Kidney (tissue), 14 donors: ENCODE results near the gene SPTY2D1. TPM values are rescaled to one million over a fixed set of nuclear protein-coding genes. Genes with fewer than 3 reads are reported as not detected.
"Not testable (repeated sequence)": the region's sequence is repeated elsewhere in the genome, so short reads cannot be mapped to it uniquely, and the experiment has no call there.

Source experiments
- DNase-seq, 5 donors: peaks; one replicate each; pipeline ENCODE4 v3.0.0-alpha.2; 2013 to 2020
- FAIRE-seq: peaks from 2 replicates; lab custom pipeline; 2012; peaks lifted over from hg19 to GRCh38; lab: Jason Lieb, UNC
- H3K27ac ChIP-seq, 2 donors: one replicate each; pipeline ENCODE4 v1.7.0; 2013; ENCODE audit warnings: low read depth in 2 of 2, low read length in 2 of 2, inconsistent platforms in 1 of 2
- H3K27me3 ChIP-seq: one replicate; pipeline ENCODE4 v1.7.1; 2013; ENCODE audit warnings: low read length, inconsistent platforms; ENCODE audit not compliant: control insufficient read depth, insufficient read depth
- H3K36me3 ChIP-seq, 3 donors: one replicate each; pipeline versions ENCODE4 v1.7.0 to v1.7.1; 2013; ENCODE audit warnings: low read length in 3 of 3, control low read depth in 1 of 3, inconsistent platforms in 1 of 3; ENCODE audit not compliant: insufficient read depth in 3 of 3, control insufficient read depth in 2 of 3
- H3K4me1 ChIP-seq, 3 donors: one replicate each; pipeline versions ENCODE4 v1.7.0 to v1.7.1; 2013; ENCODE audit warnings: low read length in 3 of 3, inconsistent platforms in 1 of 3, low read depth in 1 of 3; ENCODE audit not compliant: control insufficient read depth in 2 of 3, insufficient read depth in 2 of 3
- H3K4me3 ChIP-seq, 3 donors: one replicate each; pipeline versions ENCODE4 v1.7.0 to v1.8.1; 2013; ENCODE audit warnings: low read length in 3 of 3, control low read depth in 1 of 3, inconsistent platforms in 1 of 3
- H3K9ac ChIP-seq, 3 donors: one replicate each; pipeline versions ENCODE4 v1.7.0 to v1.7.1; 2013; ENCODE audit warnings: low read length in 3 of 3, control low read depth in 1 of 3, inconsistent platforms in 1 of 3
- H3K9me3 ChIP-seq, 3 donors: one replicate each; pipeline versions ENCODE4 v1.7.0 to v1.7.1; 2013; ENCODE audit warnings: low read length in 3 of 3, control low read depth in 1 of 3, inconsistent platforms in 1 of 3; ENCODE audit not compliant: control insufficient read depth in 2 of 3, insufficient read depth in 1 of 3
- CTCF ChIP-seq: IDR thresholded peaks from 3 replicates; pipeline ENCODE4 v1.5.1; 2012; ENCODE audit warnings: mild to moderate bottlenecking, moderate library complexity, borderline replicate concordance; ENCODE audit not compliant: insufficient read depth; ENCODE audit errors: extremely low read depth
- intact Hi-C: fragments of 100-400 bp; cut with DNase I; formaldehyde crosslinking; loops from one replicate; pipeline ENCODE4 v1.11.1; 2022
- polyA plus RNA-seq: library from polyadenylated mRNA; stranded (reverse); fragments of 350-450 nt; fragmentation: Illumina TruSeq; extraction: RNeasy Lipid Tissue Mini Kit (QIAGEN cat#74804); gene quantifications from one replicate; pipeline ENCODE4 v1.2.3, GENCODE V29; 2014; ENCODE audit warnings: low read depth, low replicate concordance; ENCODE audit not compliant: insufficient read depth
- total RNA-seq: library from RNA; stranded (reverse); fragmentation: NEBNext Ultra II Directional; extraction: Animal tissue kit (Norgen Biotek cat#: 25700); gene quantifications from one replicate; pipeline ENCODE4 v1.2.1, GENCODE V29; 2021
- donor health status: control.
- donor health status: control.
- donor health status: control.
- donor health status: control.
- donor health status: control.
- donor health status: DM: yes; HTN: yes; CAD: no.
- donor health status: Normal renal cell carcinoma (clear cell type).

Gene SPTY2D1
- total and polyA plus RNA-seq, 2 donors from 2014 or later = 4.8 to 21.9 TPM

- no peak overlapping the region for H3K4me3 ChIP-seq
- DNase-seq (no peak), FAIRE-seq (no peak)
- no peaks in the 10 kb centered on the region for H3K9me3 ChIP-seq
- H3K27ac ChIP-seq = no peak overlapping the region
- H3K27me3 ChIP-seq = no peaks in the 10 kb centered on the region
- H3K36me3 ChIP-seq = no peaks in the 10 kb centered on the region
- no peaks in the 10 kb centered on the region for H3K4me1 ChIP-seq
- H3K9ac ChIP-seq = no peak overlapping the region
- no peak for TF ChIP-seq CTCF
- intact Hi-C loops = no loop called here
Measured at GRCh38 chr11:18600915-18601569, 33.1 kb downstream of the SPTY2D1 start.

GRCh38 chr11:18599739-18600230 is 34.4 kb downstream of the SPTY2D1 start, which contains the start of gene MISFA:
TSS of gene MISFA (plus strand) at chr11:18599789. CDS start at chr11:18599929, 140 bp downstream.
- H3K27ac ChIP-seq = no peak within 1 kb of the TSS
- TF ChIP-seq CTCF = no peak
- no peaks in the 10 kb centered on the region for H3K9me3 ChIP-seq
- H3K9ac ChIP-seq = no peak within 1 kb of the TSS
- no peak within 1 kb of the TSS for H3K4me3 ChIP-seq
- intact Hi-C loops = no loop called here
- no peaks in the 10 kb centered on the region for H3K27me3 ChIP-seq
- FAIRE-seq = no peak
- no peaks in the 10 kb centered on the region for H3K36me3 ChIP-seq
- DNase-seq = no peak
- H3K4me1 ChIP-seq = no peaks in the 10 kb centered on the region

- H3K36me3 ChIP-seq = no peaks in the 10 kb centered on the region
- H3K4me1 ChIP-seq = peaks cover 0 to 7% (median 5%) of the 10 kb centered on the region in 3 donors
- intact Hi-C loops = no loop called here
- no peak overlapping the region for H3K4me3 ChIP-seq
- H3K9ac ChIP-seq = no peak overlapping the region
- H3K27me3 ChIP-seq = no peaks in the 10 kb centered on the region
- TF ChIP-seq CTCF = no peak
- H3K27ac ChIP-seq = no peak overlapping the region
- FAIRE-seq (no peak), DNase-seq (no peak)
- no peaks in the 10 kb centered on the region for H3K9me3 ChIP-seq
Measured at GRCh38 chr11:18594999-18595749, 39.0 kb downstream of the SPTY2D1 start.

GRCh38 chr11:18594088-18594487 is 40.1 kb downstream of the SPTY2D1 start:
- H3K4me3 ChIP-seq, H3K9me3 ChIP-seq, intact Hi-C loops, FAIRE-seq, H3K9ac ChIP-seq, H3K27me3 ChIP-seq, H3K36me3 ChIP-seq, H3K27ac ChIP-seq, DNase-seq: not testable (repeated sequence)
- peaks cover 0 to 15% (median 14%) of the 10 kb centered on the region in 3 donors for H3K4me1 ChIP-seq
